RWPE1 (cell line): ENCODE data around the gene MAP3K20.

Experiments used
- CTCF ChIA-PET: fragments of 350-600 bp; sonication (Branson Sonifier 250); formaldehyde crosslinking; extraction: SDS; loops from one replicate; lab custom pipeline; 2021; lab: Yijun Ruan, JAX
- POLR2A ChIA-PET: fragments of 400-600 bp; formaldehyde crosslinking; extraction: SDS; loops from one replicate; lab custom pipeline; 2020; ENCODE audit warnings: antibody characterized with exemption; ENCODE audit not compliant: low non-redundant PET; lab: Yijun Ruan, JAX
- DNase-seq: peaks from one replicate; pipeline ENCODE4 v3.0.0; 2012; ENCODE audit warnings: low spot score
- H3K27ac ChIP-seq: fragments of 450-650 bp; 2 replicates; pipeline ENCODE4 v1.5.1; 2017
- TF ChIP-seq, protein P1 (sequence below): fragments of 450-650 bp; conservative IDR thresholded peaks from 2 replicates; pipeline ENCODE4 v1.5.1; 2017; ENCODE audit warnings: low read depth, mild to moderate bottlenecking

MAP3K20 gene

DNA sequence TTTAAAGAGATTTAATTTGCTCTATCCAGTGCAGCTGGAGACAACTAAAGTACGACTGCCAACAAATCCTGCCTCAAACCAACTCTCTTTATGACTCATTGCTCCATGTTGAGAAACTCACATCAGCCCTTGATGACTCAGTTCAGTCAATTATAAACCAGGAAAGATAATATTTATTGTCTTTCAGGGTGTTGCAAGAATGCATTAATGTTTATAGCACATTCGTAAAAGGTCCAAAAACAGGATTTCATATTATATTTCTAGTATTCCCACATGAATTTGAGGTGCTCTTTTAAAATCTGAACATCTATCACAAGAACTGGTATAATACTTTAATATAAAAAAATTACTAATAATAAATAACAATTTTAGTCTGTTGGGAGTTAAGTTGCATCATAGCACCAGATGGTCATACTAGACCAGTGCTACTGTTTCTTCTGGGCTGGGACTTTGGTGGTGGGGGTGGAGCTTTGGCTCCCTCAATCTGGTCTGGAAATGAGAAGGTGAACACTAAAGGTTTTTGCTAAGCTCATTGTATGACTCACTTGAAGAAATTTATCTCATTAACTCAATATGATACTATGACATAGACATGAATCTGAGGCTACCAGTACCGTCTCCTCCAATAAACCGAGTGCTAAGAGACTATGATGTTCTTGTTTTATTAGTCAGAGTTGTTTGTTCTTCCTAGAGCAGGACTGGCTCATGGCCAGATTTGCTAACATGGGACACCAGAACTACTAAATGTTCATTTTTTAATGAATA is 26.6 kb upstream of the MAP3K20 start:
- CTCF ChIA-PET: interaction anchor here (0.7 to 1.3 kb wide), 2 partner anchors 21 to 161 kb away, joined by 3 to 6 read pairs; no protein-coding TSS in a partner anchor
- TF ChIP-seq, protein P1, sequence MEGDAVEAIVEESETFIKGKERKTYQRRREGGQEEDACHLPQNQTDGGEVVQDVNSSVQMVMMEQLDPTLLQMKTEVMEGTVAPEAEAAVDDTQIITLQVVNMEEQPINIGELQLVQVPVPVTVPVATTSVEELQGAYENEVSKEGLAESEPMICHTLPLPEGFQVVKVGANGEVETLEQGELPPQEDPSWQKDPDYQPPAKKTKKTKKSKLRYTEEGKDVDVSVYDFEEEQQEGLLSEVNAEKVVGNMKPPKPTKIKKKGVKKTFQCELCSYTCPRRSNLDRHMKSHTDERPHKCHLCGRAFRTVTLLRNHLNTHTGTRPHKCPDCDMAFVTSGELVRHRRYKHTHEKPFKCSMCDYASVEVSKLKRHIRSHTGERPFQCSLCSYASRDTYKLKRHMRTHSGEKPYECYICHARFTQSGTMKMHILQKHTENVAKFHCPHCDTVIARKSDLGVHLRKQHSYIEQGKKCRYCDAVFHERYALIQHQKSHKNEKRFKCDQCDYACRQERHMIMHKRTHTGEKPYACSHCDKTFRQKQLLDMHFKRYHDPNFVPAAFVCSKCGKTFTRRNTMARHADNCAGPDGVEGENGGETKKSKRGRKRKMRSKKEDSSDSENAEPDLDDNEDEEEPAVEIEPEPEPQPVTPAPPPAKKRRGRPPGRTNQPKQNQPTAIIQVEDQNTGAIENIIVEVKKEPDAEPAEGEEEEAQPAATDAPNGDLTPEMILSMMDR: no peak
- peak; percentile 89 for DNase-seq
- H3K27ac ChIP-seq: no peak overlapping the region
- POLR2A ChIA-PET: no interaction called here

DNA sequence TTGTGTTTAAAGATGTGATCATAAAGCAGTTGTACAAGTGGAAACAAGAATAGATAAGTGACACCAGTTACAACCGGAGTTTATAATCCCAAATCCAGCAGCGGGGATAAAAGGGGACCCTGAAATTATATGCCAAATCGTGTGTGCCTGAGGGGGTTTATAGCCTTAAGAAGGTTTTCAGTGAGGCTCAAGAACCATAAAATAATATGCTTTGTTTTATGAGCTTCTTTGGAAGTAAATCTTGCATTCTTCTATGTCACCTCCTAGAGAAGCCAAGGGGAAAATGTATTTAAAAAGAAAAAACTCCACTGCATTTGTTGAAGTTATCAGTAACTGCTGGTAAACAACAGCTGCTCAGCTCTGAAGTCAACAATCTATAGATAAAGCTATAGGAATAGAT is 25.8 kb upstream of the MAP3K20 start:
- ChIA-PET CTCF (interaction anchor here (0.7 kb wide), 1 partner anchor 22 kb away, joined by 3 read pairs; no protein-coding TSS in a partner anchor), POLR2A (no interaction called here)
- no peak for DNase-seq
- H3K27ac ChIP-seq: no peak overlapping the region; the same call in 1 of the 2 replicates
- TF ChIP-seq, protein P1: no peak

DNA sequence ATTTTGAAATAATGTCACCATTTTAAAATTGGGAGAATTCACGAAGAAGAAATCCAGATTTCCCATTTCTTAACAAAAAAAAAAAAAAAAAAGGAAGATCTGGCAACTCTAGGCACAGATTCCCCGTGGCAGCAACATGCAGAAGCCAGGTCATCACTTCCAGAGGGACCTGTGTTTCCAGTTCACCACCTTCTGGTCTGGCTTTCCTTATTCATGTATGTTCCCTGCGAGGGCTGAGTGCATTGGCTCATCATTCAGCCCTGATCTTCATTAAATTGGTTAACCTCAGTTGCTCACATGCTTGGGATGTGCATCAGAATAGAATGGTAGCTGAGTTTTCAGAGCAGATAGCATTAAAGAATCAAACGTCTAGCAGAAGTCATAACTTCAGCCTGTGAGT is 25.0 kb upstream of the MAP3K20 start:
- ChIA-PET POLR2A (no interaction called here), CTCF (interaction anchor here (0.6 kb wide), 1 partner anchor 23 kb away, joined by 4 read pairs; no protein-coding TSS in a partner anchor)
- TF ChIP-seq, protein P1: no peak
- H3K27ac ChIP-seq: peak overlapping the region; percentile 75
- DNase-seq: no peak

DNA sequence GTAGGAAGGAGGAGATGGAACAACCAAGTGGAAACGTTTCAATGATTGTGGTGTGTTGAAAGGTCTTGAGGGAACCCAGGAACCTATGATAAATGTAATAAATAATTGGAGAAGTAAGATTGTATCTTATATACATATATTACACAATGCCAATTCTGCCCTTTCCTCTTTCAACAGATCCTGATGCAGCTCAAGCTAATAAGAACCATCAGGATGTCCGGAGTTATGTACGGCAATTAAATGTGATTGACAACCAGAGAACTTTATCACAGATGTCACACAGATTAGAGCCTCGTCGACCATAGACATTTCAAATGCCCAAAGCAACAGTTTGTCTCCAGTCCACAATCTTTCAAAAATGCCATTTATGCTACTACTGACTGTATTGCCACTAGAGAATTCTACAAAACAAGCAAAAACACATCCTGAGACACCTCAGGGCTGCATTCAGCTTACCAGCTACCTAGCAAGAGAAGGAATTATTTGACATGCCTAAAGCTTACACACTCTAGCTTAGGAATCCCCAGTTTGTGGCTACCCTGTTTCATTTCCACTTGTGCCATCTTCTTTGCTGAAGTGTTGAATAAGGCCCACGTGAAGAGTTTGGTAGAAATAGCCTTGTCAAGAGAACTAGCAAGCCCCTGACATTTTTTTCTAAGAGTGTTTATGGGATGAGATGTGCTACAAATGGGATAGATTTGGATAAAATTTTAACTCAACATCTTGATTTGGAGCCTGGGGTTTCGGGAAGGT is 24.0 kb upstream of the MAP3K20 start:
- POLR2A ChIA-PET: no interaction called here
- CTCF ChIA-PET: interaction anchor here (0.6 kb wide), 1 partner anchor 24 kb away, joined by 4 read pairs; no protein-coding TSS in a partner anchor
- no peak overlapping the region for H3K27ac ChIP-seq
- TF ChIP-seq, protein P1: no peak
- DNase-seq: no peak

DNA sequence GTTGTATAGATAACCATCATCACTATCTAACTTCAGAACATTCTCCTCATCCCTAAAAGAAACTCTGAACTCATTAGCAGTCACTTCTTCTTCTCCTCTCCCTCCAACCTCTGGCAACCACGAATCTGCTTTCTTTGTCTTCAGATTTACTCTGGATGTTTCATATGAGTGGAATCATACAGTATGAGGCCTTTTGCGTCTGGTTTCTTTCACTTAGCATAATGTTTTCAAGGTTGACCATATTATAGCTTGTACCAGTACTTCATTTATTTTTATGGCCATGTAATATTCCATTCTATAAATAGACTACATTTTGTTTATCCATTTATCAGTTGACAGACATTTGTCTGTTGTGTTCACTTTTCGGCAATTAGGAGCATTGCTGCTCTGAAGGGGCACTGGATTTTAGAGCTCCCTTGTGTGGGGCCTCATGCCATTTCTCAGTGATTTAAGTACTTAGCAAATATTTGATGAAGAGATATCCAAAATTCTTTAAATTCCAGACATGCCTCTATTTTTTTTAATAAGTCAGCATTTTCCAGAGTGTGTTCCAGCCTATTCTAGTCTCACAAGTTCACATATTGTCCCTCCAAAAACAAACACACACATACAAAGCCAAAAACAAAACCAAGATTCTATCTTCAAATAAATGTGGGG is 22.5 kb upstream of the MAP3K20 start:
- POLR2A ChIA-PET: no interaction called here
- no peak overlapping the region for H3K27ac ChIP-seq
- TF ChIP-seq, protein P1: no peak
- DNase-seq: no peak
- CTCF ChIA-PET: no interaction called here

DNA sequence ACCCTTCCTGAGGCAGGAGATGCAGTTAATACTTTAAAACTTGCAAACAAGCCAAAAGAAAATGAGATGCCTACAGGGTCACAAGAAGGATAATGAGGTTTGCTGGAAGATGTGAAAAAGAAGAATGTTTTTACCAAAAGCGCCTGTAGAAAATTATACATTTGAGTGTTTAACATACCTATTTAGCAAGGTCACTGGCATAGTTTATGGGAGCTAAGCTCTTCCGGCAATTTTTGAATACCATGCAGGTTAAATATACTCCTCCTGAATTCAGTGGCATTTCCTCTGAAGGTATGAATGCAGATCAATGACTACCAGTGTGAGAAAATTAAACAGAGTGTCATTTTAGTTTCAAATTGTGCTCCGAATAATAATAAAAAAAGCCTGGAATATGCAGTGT is 21.2 kb upstream of the MAP3K20 start:
- H3K27ac ChIP-seq: no peak overlapping the region
- DNase-seq: no peak
- CTCF ChIA-PET: interaction anchor here (0.7 kb wide), 2 partner anchors 189 to 1562 kb away, joined by 3 read pairs; no protein-coding TSS in a partner anchor
- TF ChIP-seq, protein P1: no peak
- POLR2A ChIA-PET: no interaction called here
